HFFc6 (cell line): Measurements from ENCODE around the gene KRTAP21-3. TPM values are rescaled to one million over a fixed set of nuclear protein-coding genes. Genes with fewer than 3 reads are reported as not detected.

Experiments used
- DNase-seq: peaks from one replicate; pipeline ENCODE4 v3.0.0-alpha.2; 2018
- H3K27ac Mint-ChIP-seq: 2 replicates; pipeline ENCODE4 v1.8.0; 2020; ENCODE audit warnings: mild to moderate bottlenecking, mixed read lengths
- H3K27me3 Mint-ChIP-seq: 2 replicates; pipeline ENCODE4 v1.8.0; 2021; ENCODE audit warnings: mild to moderate bottlenecking, moderate library complexity, mixed read lengths; ENCODE audit not compliant: insufficient read depth
- H3K36me3 Mint-ChIP-seq: 2 replicates; pipeline ENCODE4 v1.8.0; 2021; ENCODE audit warnings: low read depth, mixed read lengths
- H3K4me1 Mint-ChIP-seq: 2 replicates; pipeline ENCODE4 v1.8.0; 2020; ENCODE audit warnings: low read depth, mixed read lengths
- H3K4me3 Mint-ChIP-seq: 2 replicates; pipeline ENCODE4 v1.8.0; 2020; ENCODE audit warnings: mild to moderate bottlenecking, moderate library complexity, mixed read lengths
- H3K9me3 Mint-ChIP-seq: 2 replicates; pipeline ENCODE4 v1.8.0; 2020; ENCODE audit warnings: mild to moderate bottlenecking, mixed read lengths
- total RNA-seq, 6 experiments: library from RNA; stranded (reverse); fragmentation: NEBNext Ultra II Directional; extraction: Animal tissue kit (Norgen Biotek cat#: 25700); gene quantifications; 2 replicates in 1 of 6; 3 replicates in 5 of 6; pipeline ENCODE4 v1.2.3, GENCODE V29; 2021
- TF ChIP-seq, protein P1 (sequence below): fragments of 200-600 bp; sonication (generic); IDR thresholded peaks from 2 replicates; pipeline ENCODE4 v1.5.0; 2021; ENCODE audit warnings: antibody characterized with exemption, mild to moderate bottlenecking

The KRTAP21-3 gene
- total RNA-seq, 6 experiments from 2014 or later: not detected

DNA sequence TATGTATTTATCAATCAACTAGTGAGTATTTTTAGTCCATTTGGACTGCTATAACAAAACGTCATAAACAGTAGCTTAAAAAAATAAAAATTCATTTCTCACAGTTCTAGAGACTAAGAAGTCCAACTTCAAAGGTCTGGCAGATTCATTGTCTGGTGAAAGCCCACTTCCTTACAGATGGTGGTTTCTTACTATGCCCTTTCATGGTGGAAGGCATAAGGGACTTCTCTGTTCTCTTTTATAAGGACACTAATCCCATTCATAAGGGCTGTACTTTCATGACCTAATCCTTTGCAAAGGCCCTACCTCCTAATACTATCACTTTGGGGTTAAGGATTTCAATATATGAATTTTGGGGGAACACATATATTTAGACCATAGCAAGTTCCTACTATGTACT is 38.0 kb downstream of the KRTAP21-3 start:
- no peaks in the 10 kb centered on the region for H3K4me1 Mint-ChIP-seq
- no peaks in the 10 kb centered on the region for H3K36me3 Mint-ChIP-seq
- TF ChIP-seq, protein P1, sequence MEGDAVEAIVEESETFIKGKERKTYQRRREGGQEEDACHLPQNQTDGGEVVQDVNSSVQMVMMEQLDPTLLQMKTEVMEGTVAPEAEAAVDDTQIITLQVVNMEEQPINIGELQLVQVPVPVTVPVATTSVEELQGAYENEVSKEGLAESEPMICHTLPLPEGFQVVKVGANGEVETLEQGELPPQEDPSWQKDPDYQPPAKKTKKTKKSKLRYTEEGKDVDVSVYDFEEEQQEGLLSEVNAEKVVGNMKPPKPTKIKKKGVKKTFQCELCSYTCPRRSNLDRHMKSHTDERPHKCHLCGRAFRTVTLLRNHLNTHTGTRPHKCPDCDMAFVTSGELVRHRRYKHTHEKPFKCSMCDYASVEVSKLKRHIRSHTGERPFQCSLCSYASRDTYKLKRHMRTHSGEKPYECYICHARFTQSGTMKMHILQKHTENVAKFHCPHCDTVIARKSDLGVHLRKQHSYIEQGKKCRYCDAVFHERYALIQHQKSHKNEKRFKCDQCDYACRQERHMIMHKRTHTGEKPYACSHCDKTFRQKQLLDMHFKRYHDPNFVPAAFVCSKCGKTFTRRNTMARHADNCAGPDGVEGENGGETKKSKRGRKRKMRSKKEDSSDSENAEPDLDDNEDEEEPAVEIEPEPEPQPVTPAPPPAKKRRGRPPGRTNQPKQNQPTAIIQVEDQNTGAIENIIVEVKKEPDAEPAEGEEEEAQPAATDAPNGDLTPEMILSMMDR: no peak
- H3K27ac Mint-ChIP-seq: no peak overlapping the region
- H3K27me3 Mint-ChIP-seq: no peaks in the 10 kb centered on the region
- DNase-seq: no peak
- no peak overlapping the region for H3K4me3 Mint-ChIP-seq
- H3K9me3 Mint-ChIP-seq: peaks cover 83% of the 10 kb centered on the region

DNA sequence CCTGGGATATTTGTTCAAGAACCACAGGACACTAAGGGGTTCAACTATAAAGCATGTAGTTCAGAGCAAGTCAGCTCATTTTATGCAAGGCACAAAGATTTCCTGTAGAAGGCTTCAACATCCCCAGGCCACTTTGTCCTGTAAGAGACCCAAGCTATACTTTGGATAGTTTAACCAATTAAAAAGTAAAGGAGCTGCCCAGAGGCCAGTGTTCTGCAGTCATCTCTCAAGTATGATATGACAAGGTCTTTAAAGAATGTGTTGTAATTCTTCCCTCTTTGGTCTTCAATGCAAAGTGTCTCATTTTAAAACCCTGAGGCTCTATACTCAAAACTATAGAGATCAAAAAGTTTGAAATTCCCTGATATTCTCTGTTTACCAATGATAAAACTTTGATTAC is 41.8 kb downstream of the KRTAP21-3 start:
- Mint-ChIP-seq H3K36me3 (no peaks in the 10 kb centered on the region), H3K27me3 (no peaks in the 10 kb centered on the region), H3K9me3 (peaks cover 79% of the 10 kb centered on the region), H3K4me3 (no peak overlapping the region), H3K27ac (no peak overlapping the region), H3K4me1 (no peaks in the 10 kb centered on the region)
- DNase-seq: no peak
- TF ChIP-seq, protein P1: no peak

DNA sequence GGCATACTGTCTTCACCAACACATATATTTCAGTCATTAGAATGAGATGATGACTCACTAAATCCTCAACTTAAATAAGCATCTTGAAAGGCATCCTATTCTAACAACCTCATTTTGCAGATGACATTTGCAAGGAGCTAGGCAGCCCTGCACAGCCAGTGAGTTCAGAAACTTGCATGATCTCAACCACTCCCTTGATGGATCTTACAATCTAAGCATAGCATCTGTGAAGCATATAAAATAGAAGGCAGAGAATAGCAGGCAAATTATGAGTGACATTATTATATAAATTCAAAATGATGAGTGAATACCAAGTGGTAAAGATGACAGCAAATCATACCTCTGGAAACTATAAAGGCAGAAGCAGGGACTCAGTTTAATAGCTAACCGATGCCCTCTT is 44.3 kb downstream of the KRTAP21-3 start:
- Mint-ChIP-seq H3K9me3 (peaks cover 90% of the 10 kb centered on the region), H3K27ac (no peak overlapping the region), H3K27me3 (no peaks in the 10 kb centered on the region), H3K4me3 (no peak overlapping the region), H3K36me3 (peaks cover 5% of the 10 kb centered on the region), H3K4me1 (no peaks in the 10 kb centered on the region)
- TF ChIP-seq, protein P1: no peak
- DNase-seq: no peak

DNA sequence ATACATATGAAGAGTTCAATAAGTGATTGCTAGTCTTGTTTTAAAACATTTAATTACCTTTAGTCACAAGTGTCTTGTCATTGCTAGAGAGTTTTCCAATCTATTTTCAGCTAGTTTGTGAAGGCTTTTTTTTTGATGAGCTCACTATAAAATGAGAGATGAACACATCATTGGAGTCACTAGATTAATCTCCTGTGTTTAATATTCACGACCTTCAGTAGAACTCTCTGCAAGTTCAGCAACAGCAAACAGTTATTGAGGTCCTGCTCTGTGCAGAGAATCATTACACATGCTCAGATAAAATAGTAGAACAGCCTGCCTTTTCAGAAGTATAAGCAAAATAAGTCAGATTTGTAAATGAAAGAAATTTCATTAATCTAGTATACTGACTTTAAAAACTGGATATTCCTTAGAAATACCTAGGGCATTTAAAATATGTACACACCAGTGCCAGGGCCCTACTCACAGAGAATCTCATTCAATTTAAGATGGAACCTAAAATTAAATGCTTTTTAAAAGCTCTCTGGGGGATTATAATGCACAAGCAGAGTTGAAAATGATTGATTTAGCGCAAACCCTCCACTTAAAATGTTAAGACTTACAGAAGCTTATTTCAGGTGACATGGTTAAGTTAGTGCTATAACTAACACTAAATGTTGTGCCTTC is 45.5 kb downstream of the KRTAP21-3 start:
- peaks cover 83% of the 10 kb centered on the region for H3K9me3 Mint-ChIP-seq
- H3K4me1 Mint-ChIP-seq: no peaks in the 10 kb centered on the region
- no peak overlapping the region for H3K4me3 Mint-ChIP-seq
- no peaks in the 10 kb centered on the region for H3K27me3 Mint-ChIP-seq
- TF ChIP-seq, protein P1: no peak
- no peak for DNase-seq
- H3K36me3 Mint-ChIP-seq: peaks cover 10% of the 10 kb centered on the region
- H3K27ac Mint-ChIP-seq: no peak overlapping the region

DNA sequence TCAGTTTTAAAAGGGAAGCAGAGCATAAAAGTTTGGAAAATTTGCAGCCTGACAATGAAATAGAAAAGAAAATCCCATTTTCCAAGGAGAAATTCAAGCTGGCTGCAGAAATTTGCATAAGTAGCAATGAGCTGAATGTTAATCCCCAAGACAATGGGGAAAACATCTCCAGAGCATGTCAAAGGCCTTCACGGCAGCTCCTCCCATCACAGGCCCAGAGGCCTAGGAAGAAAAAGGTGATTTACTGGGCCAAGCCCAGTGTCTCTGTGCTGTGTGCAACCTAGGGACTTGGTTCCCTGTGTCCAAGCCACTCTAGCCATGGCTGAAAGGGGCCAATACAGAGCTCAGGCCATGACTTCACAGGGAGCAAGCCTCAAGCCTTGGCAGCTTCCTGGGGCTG is 49.8 kb downstream of the KRTAP21-3 start:
- Mint-ChIP-seq H3K27ac (no peak overlapping the region), H3K27me3 (no peaks in the 10 kb centered on the region), H3K9me3 (peaks cover 66% of the 10 kb centered on the region), H3K36me3 (peaks cover 11% of the 10 kb centered on the region), H3K4me1 (no peaks in the 10 kb centered on the region), H3K4me3 (no peak overlapping the region)
- TF ChIP-seq, protein P1: no peak
- DNase-seq: no peak

Other genes starting within 250 kb of the KRTAP21-3 start
- not detected for gene KRTAP19-1, start 238.4 kb downstream of the KRTAP21-3 start, total RNA-seq
- gene KRTAP19-2, start 231.3 kb downstream of the KRTAP21-3 start, total RNA-seq: not detected
- gene KRTAP19-3, start 226.8 kb downstream of the KRTAP21-3 start, total RNA-seq: not detected
- not detected for gene KRTAP19-4, start 221.6 kb downstream of the KRTAP21-3 start, total RNA-seq
- not detected for gene KRTAP19-5, start 216.6 kb downstream of the KRTAP21-3 start, total RNA-seq
- gene KRTAP19-6, start 176.9 kb downstream of the KRTAP21-3 start, total RNA-seq: not detected
- not detected for gene KRTAP19-7, start 157.5 kb downstream of the KRTAP21-3 start, total RNA-seq
- gene KRTAP22-2, start 128.4 kb downstream of the KRTAP21-3 start, total RNA-seq: not detected
- not detected for gene KRTAP6-3, start 126.3 kb downstream of the KRTAP21-3 start, total RNA-seq
- gene KRTAP6-2, start 119.9 kb downstream of the KRTAP21-3 start, total RNA-seq: not detected
- not detected for gene KRTAP22-1, start 117.7 kb downstream of the KRTAP21-3 start, total RNA-seq
- gene KRTAP6-1, start 104.8 kb downstream of the KRTAP21-3 start, total RNA-seq: not detected
- gene KRTAP20-1, start 102.4 kb downstream of the KRTAP21-3 start, total RNA-seq: not detected
- not detected for gene KRTAP20-4, start 98.2 kb downstream of the KRTAP21-3 start, total RNA-seq
- gene KRTAP20-2, start 83.6 kb downstream of the KRTAP21-3 start, total RNA-seq: not detected
- not detected for gene KRTAP20-3, start 75.9 kb downstream of the KRTAP21-3 start, total RNA-seq
- gene KRTAP21-2, start 28.5 kb upstream of the KRTAP21-3 start, total RNA-seq: not detected
- gene KRTAP21-1, start 36.7 kb upstream of the KRTAP21-3 start, total RNA-seq: not detected
- not detected for gene KRTAP8-1, start 94.5 kb upstream of the KRTAP21-3 start, total RNA-seq
- not detected for gene KRTAP7-1, start 111.0 kb upstream of the KRTAP21-3 start, total RNA-seq
- gene KRTAP11-1, start 162.8 kb upstream of the KRTAP21-3 start, total RNA-seq: not detected